ENCODE results near the gene METTL23.

DNA sequence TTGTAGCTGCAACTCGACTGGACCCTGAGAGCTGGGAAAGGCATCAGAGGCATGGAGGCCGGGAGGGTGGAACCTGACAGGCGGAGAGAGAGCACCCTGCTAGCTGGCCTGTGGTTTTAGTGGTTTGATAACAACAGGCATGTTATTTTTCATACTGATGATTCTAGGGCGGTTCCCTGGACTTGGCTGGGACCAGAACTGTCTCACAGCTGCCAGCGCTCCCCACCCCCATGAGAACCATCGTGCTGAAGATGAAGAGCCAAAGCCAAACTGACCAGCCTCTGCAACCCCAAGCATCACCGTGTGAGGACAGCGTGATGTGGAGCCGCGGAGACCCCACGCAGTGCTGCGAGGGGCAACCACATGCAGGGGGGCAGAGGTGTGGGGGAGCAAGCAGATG, 44.3 kb upstream of the METTL23 start:
- TF ChIP-seq, protein P1, sequence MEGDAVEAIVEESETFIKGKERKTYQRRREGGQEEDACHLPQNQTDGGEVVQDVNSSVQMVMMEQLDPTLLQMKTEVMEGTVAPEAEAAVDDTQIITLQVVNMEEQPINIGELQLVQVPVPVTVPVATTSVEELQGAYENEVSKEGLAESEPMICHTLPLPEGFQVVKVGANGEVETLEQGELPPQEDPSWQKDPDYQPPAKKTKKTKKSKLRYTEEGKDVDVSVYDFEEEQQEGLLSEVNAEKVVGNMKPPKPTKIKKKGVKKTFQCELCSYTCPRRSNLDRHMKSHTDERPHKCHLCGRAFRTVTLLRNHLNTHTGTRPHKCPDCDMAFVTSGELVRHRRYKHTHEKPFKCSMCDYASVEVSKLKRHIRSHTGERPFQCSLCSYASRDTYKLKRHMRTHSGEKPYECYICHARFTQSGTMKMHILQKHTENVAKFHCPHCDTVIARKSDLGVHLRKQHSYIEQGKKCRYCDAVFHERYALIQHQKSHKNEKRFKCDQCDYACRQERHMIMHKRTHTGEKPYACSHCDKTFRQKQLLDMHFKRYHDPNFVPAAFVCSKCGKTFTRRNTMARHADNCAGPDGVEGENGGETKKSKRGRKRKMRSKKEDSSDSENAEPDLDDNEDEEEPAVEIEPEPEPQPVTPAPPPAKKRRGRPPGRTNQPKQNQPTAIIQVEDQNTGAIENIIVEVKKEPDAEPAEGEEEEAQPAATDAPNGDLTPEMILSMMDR (IDR thresholded peaks at IDR 0.05), result no peak
- TF ChIP-seq POLR2A (IDR thresholded peaks at IDR 0.05), result no peak
